ENCODE data around the gene PDZK1IP1.

- TF ChIP-seq CTCF (IDR thresholded peaks at IDR 0.05) (no peak), EZH2 (IDR thresholded peaks at IDR 0.05; ENCODE audit: borderline replicate concordance, insufficient read depth, low read depth, low read length, poor library complexity, severe bottlenecking) (no peak)
Observed at GRCh38 chr1:47147047-47147785, 42.6 kb downstream of the PDZK1IP1 start.
